ENCODE measurements around the gene TIPIN. TPM values are rescaled to one million over a fixed set of nuclear protein-coding genes. Genes with fewer than 3 reads are reported as not detected.
A peak's percentile ranks its signal among the peaks of the same experiment; 100 is the strongest.

Gene TIPIN
- total RNA-seq, 1 donor from 2014 or later = 10.8 TPM

GRCh38 chr15:66404122-66404521 is 47.6 kb upstream of the TIPIN start:
- intact Hi-C loops (cut with micrococcal nuclease) = no loop called here
- peaks cover 74% of the 10 kb centered on the region for H3K4me1 Mint-ChIP-seq
- no peak overlapping the region for H3K4me3 Mint-ChIP-seq
- ATAC-seq (ENCODE audit: low read depth) (no peak), DNase-seq (no peak)
- peaks cover 6% of the 10 kb centered on the region for H3K36me3 Mint-ChIP-seq (ENCODE audit: low read depth)
- ChIA-PET POLR2A (no interaction called here), CTCF (interaction anchor here (0.9 to 1.1 kb wide), 2 partner anchors 18 to 94 kb away, joined by 3 read pairs; partner anchors contain the start of gene SNAPC5)
- no peak overlapping the region for H3K27ac Mint-ChIP-seq
- no peaks in the 10 kb centered on the region for H3K9me3 Mint-ChIP-seq
- TF ChIP-seq CTCF (IDR thresholded peaks at IDR 0.05) = no peak
- no peaks in the 10 kb centered on the region for H3K27me3 Mint-ChIP-seq

- Mint-ChIP-seq H3K27me3 (no peaks in the 10 kb centered on the region), H3K9me3 (no peaks in the 10 kb centered on the region), H3K4me1 (peaks cover 68% of the 10 kb centered on the region), H3K4me3 (no peak overlapping the region), H3K36me3 (ENCODE audit: low read depth) (peaks cover 9% of the 10 kb centered on the region), H3K27ac (no peak overlapping the region)
- DNase-seq = no peak
- CTCF ChIA-PET = interaction anchor here (1.2 kb wide), 1 partner anchor 17 kb away, joined by 3 read pairs; the partner anchor contains the start of gene MAP2K1
- TF ChIP-seq CTCF (IDR thresholded peaks at IDR 0.05) = no peak
- intact Hi-C loops (cut with micrococcal nuclease) = no loop called here
- POLR2A ChIA-PET = interaction anchor here (1.0 kb wide), 1 partner anchor 95 kb away, joined by 3 read pairs; no protein-coding TSS in a partner anchor
- no peak for ATAC-seq (ENCODE audit: low read depth)
Observed at GRCh38 chr15:66403323-66403722, 46.8 kb upstream of the TIPIN start.

- no peak for TF ChIP-seq CTCF (IDR thresholded peaks at IDR 0.05)
- H3K4me1 Mint-ChIP-seq = peaks cover 65% of the 10 kb centered on the region
- peak overlapping the region; percentile 19 for H3K4me3 Mint-ChIP-seq
- no peak for DNase-seq
- CTCF ChIA-PET = interaction anchor here (1.2 kb wide), 1 partner anchor 16 kb away, joined by 3 read pairs; the partner anchor contains the start of gene MAP2K1
- H3K9me3 Mint-ChIP-seq = no peaks in the 10 kb centered on the region
- H3K36me3 Mint-ChIP-seq (ENCODE audit: low read depth) = peaks cover 12% of the 10 kb centered on the region
- ATAC-seq (ENCODE audit: low read depth) = no peak
- intact Hi-C loops (cut with micrococcal nuclease) = no loop called here
- H3K27me3 Mint-ChIP-seq = no peaks in the 10 kb centered on the region
- POLR2A ChIA-PET = interaction anchor here (1.0 to 1.6 kb wide), 2 partner anchors 15 to 95 kb away, joined by 3 to 4 read pairs; no protein-coding TSS in a partner anchor
- H3K27ac Mint-ChIP-seq = no peak overlapping the region
Observed at GRCh38 chr15:66402761-66403284, 46.3 kb upstream of the TIPIN start.

GRCh38 chr15:66401130-66402021 is 44.9 kb upstream of the TIPIN start:
- intact Hi-C loops (cut with micrococcal nuclease) = loop anchor here (1.0 kb wide), 1 partner anchor 15 kb away; the partner anchor contains the start of gene MAP2K1
- peak; percentile 31 for ATAC-seq (ENCODE audit: low read depth)

More at GRCh38 chr15:66401130-66402021, 44.9 kb upstream of the TIPIN start:
- POLR2A ChIA-PET = interaction anchor here (0.6 to 1.6 kb wide), 2 partner anchors 12 to 13 kb away, joined by 3 to 4 read pairs; no protein-coding TSS in a partner anchor
- H3K27ac Mint-ChIP-seq = no peak overlapping the region
- H3K4me1 Mint-ChIP-seq = peaks cover 61% of the 10 kb centered on the region
- no peaks in the 10 kb centered on the region for H3K27me3 Mint-ChIP-seq
- no peaks in the 10 kb centered on the region for H3K9me3 Mint-ChIP-seq
- no peak for DNase-seq
- peaks cover 19% of the 10 kb centered on the region for H3K36me3 Mint-ChIP-seq (ENCODE audit: low read depth)
- peak overlapping the region; percentile 72 for H3K4me3 Mint-ChIP-seq
- TF ChIP-seq CTCF (IDR thresholded peaks at IDR 0.05) = no peak
- CTCF ChIA-PET = interaction anchor here (1.0 to 1.3 kb wide), 3 partner anchors 14 to 98 kb away, joined by 4 read pairs; partner anchors contain the start of genes MAP2K1 and SNAPC5
